Central memory CD4-positive, alpha-beta T cell (primary cell): ENCODE data around the gene CUTC.
"Not testable (repeated sequence)": the region's sequence is repeated elsewhere in the genome, so short reads cannot be mapped to it uniquely, and the experiment has no call there.

Experiments used
- DNase-seq: peaks from one replicate; pipeline ENCODE4 v3.0.0; 2022
- total RNA-seq, 3 experiments: gene quantifications; one replicate each; lab custom pipeline; 2026; lab: John Stamatoyannopoulos, UW

CUTC gene
- 17.0 to 31.0 (median 27.5) reads per million in 3 experiments for total RNA-seq

GRCh38 chr10:99732033-99732842 is at the start of gene CUTC, which contains the start of gene COX15:
Gene CUTC (plus strand): TSS chr10:99732234. CDS start chr10:99732349, 115 bp downstream.
Gene COX15 (minus strand): TSS chr10:99732127. CDS start chr10:99732049, 78 bp downstream.
- peak; percentile 93 for DNase-seq

DNA sequence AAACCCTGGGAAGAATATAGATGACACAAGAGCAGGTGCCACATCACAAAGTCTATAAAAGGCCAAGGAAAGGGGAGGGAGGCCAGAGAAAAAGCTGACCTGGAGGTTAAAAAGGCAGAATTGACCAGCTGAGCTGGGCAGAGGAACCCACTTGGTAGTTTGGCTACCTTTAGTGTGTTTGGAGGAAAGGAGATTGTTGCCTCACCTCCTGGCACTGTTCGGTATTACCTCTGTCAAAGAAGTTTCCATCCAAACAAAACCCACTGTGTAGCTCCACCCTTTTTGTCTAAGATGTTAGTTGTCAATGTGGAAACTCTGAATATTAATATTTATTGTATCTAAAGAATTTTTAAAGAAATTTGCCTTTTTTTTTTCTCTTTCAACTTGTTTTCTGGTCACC is 49.3 kb upstream of the CUTC start:
- DNase-seq = no peak

GRCh38 chr10:99685597-99685967 is 46.5 kb upstream of the CUTC start:
- no peak for DNase-seq

DNA sequence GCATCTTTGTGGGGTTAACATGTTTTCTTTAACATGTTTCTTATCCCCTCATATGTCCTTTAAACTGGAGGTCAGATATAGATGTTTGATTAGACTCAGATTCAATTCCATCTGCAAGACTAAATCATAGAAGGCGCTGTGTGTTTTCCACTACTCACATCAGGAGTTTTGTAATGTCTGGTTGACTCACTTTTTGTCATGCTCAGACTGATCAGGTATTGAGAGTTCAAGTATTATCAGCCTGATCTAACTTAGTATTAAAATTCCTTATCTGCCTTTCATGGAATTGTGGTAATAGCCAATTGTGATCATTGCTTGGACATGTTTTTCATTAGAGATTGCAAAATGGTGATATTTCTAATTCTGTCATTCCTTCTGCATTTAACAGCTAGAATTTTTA is 42.6 kb upstream of the CUTC start:
- no peak for DNase-seq

DNA sequence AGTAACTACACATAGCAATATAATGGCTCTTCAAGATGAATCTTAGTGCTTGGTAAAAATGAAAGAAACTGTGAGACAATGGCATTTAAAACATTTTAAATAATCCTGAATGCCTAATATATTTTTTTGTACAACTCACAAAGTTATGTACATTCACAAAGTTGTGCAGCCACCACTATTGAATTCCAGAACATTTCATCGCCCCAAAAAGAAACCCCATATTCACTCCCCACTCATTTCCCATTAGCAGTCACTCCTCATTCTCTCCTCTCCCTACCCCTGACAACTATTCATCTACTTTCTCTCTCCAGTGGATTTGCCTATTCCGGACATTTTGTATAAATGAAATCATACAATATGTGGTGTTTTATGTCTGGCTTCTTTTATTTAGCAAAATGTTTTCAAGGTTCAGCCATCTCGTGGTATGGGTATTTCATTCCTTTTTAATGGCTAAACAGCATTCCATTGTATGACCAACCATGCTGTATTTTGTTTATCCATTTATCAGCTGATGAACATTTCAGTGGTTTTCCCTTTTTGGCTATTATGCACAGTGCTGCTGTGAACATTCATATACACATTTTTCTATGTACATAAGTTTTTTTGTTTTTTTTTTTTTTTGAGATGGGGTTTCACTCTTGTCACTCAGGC is 38.0 kb upstream of the CUTC start:
- DNase-seq = no peak

GRCh38 chr10:99695761-99696160 is 36.3 kb upstream of the CUTC start:
- no peak for DNase-seq

GRCh38 chr10:99698504-99699080 is 33.4 kb upstream of the CUTC start:
- no peak for DNase-seq

GRCh38 chr10:99700649-99701048 is 31.4 kb upstream of the CUTC start:
- DNase-seq = no peak

GRCh38 chr10:99708428-99709012 is 23.5 kb upstream of the CUTC start:
- DNase-seq = no peak

DNA sequence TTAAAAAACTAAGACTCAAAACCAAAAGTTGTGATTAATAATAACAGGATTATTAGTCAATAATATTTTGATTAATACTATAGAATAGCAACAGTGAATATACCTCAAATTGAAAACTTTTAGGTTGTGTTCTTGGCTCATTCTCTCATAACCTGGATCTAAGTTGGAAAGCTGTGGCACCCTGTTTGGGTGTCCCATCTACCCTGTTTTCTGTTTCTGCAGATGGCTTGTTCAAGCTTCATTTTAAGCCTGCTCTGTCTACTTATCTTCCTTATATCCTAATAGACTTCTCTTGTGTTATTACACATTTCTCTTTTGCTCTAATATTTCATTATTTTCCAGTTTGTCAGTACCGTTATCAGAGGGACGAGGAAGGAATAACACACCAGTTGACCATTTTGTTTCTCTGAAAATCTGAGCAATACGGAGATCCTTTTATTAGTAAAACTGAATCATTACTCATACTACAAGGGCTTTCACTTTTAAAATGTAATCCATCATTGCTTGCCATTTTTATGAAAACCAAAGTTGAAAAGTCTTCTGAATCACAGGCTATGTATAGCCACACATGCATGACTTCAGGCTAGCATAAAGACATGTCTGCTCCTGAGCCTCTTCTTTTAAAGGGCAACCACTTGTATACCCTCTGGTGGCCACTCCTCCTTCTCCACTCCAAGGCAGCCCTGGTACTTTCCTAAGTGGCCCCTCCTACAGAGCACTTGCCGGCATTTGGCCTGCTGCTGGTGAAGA is 22.4 kb upstream of the CUTC start:
- DNase-seq = no peak

DNA sequence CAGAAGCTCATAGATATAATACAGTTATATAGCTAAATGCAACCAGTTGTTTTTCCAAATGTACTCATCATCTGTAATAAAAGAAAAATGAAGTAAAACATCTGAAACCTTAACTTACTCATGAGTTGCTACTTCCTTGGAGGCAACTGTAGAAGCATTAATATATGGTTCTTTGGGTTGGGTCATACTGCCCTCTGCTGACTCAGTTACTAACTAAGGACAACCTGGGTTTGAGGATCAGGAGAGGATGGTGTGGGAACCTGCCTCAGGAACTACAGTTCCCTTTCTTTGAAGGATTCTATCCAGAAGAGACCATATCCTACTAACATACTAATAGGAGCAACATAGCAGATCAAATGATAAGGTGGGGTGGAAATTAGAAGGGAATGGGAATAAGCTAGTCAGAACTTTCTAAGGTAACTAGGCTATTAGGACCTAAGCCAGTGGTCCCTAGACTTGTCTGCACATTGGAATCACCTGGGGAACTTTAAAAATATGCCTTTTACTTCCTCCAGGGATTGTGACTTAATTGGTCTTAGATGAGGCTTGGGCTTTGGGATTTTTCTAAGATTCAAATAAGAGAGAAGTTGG is 20.8 kb upstream of the CUTC start:
- peak; percentile 21 for DNase-seq

- DNase-seq = no peak
Measured at GRCh38 chr10:99714446-99714845, 17.6 kb upstream of the CUTC start.

GRCh38 chr10:99720387-99720786 is 11.6 kb upstream of the CUTC start:
- no peak for DNase-seq

GRCh38 chr10:99730026-99730425 is 2.0 kb upstream of the CUTC start:
- no peak for DNase-seq

GRCh38 chr10:99731306-99732032 is 565 bp upstream of the CUTC start:
- DNase-seq = no peak

GRCh38 chr10:99733366-99733765 is 1.3 kb downstream of the CUTC start:
- DNase-seq = no peak

GRCh38 chr10:99734111-99734510 is 2.1 kb downstream of the CUTC start:
- DNase-seq = not testable (repeated sequence)

DNA sequence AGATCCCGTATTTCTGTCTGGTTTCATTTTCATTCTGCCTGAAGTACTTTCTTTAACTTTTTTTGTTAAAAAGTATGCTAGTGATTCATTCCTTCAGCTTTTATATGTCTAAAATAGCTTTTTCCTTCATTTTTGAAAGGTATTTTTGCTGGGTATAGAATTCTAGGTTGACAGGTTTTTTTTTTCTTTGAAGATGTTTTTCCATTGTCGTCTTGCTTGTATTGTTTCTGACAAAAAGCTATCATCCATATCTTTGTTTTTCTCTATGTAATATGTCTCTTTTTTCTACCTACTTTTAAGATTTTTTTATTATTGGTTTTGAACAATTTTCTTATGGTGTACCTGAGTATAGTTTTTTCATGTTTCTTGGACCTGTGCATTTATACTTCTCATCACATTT is 8.2 kb downstream of the CUTC start:
- no peak for DNase-seq

- no peak for DNase-seq
Measured at GRCh38 chr10:99740933-99741559, 9.0 kb downstream of the CUTC start.

DNA sequence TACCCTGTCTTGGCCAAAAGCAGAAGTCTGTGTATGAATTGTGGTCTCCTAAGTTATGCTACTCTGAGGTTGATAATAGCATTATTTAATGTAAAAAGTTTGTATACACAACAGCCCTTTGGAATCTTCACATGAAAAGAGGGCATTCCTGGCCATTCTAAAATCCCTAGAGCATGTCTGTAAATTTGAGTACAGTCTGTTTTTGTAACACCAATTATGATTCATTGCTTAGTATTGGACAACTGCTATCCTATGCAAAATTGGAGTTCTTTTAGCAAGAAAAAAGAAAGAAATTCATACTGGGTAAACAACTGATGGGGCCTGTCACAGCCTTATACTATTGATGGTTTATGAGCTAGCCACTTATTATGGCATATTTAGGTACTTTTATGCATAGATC is 10.2 kb downstream of the CUTC start:
- DNase-seq = no peak

DNA sequence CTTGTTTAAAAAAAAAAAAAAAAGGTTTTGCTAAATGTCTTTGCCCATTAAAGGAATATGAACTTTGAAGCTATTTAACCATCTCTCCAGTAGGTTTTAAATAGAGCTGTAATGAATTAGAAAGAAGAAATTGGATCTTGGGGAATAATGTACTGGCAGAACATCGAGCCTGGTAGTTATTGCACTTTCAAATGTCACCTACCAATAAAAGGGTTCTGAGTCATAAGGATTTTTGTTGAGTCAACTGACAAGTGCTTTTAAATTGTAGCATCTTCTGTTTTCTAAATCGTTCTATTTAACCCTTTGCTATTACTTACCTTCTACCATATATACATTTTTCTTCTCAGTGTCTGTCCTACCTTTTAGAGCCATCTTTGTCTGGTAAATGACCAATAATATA is 10.7 kb downstream of the CUTC start:
- no peak for DNase-seq
